ENCODE data around the gene DCAF8L2. TPM values are rescaled to one million over a fixed set of nuclear protein-coding genes. Genes with fewer than 3 reads are reported as not detected.

DCAF8L2 gene
- total and polyA plus RNA-seq, 2 experiments from 2014 or later = not detected

GRCh38 chrX:27598312-27598711, 8.2 kb downstream of the DCAF8L2 start:
- peak; percentile 9 for DNase-seq (ENCODE audit: low spot score)

More at GRCh38 chrX:27598312-27598711, 8.2 kb downstream of the DCAF8L2 start:
- no peak overlapping the region for H3K4me3 Mint-ChIP-seq
- no peaks in the 10 kb centered on the region for H4K20me1 ChIP-seq (replicated peaks; ENCODE audit: insufficient read depth)
- no peaks in the 10 kb centered on the region for H3K27me3 Mint-ChIP-seq (ENCODE audit: insufficient read depth, low read depth, poor library complexity)
- TF ChIP-seq ETS1 (IDR thresholded peaks at IDR 0.05) = no peak
- TF ChIP-seq, protein P1, sequence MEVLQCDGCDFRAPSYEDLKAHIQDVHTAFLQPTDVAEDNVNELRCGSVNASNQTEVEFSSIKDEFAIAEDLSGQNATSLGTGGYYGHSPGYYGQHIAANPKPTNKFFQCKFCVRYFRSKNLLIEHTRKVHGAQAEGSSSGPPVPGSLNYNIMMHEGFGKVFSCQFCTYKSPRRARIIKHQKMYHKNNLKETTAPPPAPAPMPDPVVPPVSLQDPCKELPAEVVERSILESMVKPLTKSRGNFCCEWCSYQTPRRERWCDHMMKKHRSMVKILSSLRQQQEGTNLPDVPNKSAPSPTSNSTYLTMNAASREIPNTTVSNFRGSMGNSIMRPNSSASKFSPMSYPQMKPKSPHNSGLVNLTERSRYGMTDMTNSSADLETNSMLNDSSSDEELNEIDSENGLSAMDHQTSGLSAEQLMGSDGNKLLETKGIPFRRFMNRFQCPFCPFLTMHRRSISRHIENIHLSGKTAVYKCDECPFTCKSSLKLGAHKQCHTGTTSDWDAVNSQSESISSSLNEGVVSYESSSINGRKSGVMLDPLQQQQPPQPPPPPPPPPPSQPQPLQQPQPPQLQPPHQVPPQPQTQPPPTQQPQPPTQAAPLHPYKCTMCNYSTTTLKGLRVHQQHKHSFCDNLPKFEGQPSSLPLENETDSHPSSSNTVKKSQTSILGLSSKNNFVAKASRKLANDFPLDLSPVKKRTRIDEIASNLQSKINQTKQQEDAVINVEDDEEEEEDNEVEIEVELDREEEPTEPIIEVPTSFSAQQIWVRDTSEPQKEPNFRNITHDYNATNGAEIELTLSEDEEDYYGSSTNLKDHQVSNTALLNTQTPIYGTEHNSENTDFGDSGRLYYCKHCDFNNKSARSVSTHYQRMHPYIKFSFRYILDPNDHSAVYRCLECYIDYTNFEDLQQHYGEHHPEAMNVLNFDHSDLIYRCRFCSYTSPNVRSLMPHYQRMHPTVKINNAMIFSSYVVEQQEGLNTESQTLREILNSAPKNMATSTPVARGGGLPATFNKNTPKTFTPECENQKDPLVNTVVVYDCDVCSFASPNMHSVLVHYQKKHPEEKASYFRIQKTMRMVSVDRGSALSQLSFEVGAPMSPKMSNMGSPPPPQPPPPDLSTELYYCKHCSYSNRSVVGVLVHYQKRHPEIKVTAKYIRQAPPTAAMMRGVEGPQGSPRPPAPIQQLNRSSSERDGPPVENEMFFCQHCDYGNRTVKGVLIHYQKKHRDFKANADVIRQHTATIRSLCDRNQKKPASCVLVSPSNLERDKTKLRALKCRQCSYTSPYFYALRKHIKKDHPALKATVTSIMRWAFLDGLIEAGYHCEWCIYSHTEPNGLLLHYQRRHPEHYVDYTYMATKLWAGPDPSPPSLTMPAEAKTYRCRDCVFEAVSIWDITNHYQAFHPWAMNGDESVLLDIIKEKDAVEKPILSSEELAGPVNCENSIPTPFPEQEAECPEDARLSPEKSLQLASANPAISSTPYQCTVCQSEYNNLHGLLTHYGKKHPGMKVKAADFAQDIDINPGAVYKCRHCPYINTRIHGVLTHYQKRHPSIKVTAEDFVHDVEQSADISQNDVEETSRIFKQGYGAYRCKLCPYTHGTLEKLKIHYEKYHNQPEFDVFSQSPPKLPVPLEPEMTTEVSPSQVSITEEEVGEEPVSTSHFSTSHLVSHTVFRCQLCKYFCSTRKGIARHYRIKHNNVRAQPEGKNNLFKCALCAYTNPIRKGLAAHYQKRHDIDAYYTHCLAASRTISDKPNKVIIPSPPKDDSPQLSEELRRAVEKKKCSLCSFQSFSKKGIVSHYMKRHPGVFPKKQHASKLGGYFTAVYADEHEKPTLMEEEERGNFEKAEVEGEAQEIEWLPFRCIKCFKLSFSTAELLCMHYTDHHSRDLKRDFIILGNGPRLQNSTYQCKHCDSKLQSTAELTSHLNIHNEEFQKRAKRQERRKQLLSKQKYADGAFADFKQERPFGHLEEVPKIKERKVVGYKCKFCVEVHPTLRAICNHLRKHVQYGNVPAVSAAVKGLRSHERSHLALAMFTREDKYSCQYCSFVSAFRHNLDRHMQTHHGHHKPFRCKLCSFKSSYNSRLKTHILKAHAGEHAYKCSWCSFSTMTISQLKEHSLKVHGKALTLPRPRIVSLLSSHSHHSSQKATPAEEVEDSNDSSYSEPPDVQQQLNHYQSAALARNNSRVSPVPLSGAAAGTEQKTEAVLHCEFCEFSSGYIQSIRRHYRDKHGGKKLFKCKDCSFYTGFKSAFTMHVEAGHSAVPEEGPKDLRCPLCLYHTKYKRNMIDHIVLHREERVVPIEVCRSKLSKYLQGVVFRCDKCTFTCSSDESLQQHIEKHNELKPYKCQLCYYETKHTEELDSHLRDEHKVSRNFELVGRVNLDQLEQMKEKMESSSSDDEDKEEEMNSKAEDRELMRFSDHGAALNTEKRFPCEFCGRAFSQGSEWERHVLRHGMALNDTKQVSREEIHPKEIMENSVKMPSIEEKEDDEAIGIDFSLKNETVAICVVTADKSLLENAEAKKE (CRISPR knock-in tag; IDR thresholded peaks at IDR 0.05) = no peak
- no peak for TF ChIP-seq EZH2phosphoT487 (IDR thresholded peaks at IDR 0.05; ENCODE audit: unreplicated experiment)
- TF ChIP-seq STAT1 (IDR thresholded peaks at IDR 0.05; ENCODE audit: unreplicated experiment) = no peak
- TF ChIP-seq, protein P2, sequence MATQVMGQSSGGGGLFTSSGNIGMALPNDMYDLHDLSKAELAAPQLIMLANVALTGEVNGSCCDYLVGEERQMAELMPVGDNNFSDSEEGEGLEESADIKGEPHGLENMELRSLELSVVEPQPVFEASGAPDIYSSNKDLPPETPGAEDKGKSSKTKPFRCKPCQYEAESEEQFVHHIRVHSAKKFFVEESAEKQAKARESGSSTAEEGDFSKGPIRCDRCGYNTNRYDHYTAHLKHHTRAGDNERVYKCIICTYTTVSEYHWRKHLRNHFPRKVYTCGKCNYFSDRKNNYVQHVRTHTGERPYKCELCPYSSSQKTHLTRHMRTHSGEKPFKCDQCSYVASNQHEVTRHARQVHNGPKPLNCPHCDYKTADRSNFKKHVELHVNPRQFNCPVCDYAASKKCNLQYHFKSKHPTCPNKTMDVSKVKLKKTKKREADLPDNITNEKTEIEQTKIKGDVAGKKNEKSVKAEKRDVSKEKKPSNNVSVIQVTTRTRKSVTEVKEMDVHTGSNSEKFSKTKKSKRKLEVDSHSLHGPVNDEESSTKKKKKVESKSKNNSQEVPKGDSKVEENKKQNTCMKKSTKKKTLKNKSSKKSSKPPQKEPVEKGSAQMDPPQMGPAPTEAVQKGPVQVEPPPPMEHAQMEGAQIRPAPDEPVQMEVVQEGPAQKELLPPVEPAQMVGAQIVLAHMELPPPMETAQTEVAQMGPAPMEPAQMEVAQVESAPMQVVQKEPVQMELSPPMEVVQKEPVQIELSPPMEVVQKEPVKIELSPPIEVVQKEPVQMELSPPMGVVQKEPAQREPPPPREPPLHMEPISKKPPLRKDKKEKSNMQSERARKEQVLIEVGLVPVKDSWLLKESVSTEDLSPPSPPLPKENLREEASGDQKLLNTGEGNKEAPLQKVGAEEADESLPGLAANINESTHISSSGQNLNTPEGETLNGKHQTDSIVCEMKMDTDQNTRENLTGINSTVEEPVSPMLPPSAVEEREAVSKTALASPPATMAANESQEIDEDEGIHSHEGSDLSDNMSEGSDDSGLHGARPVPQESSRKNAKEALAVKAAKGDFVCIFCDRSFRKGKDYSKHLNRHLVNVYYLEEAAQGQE (IDR thresholded peaks at IDR 0.05; ENCODE audit: unreplicated experiment) = no peak
- no peak for TF ChIP-seq NANOG (IDR thresholded peaks at IDR 0.05; ENCODE audit: borderline replicate concordance)
- no peak for TF ChIP-seq ZNF331 (CRISPR knock-in tag; IDR thresholded peaks at IDR 0.05; ENCODE audit: low read depth)
- no peak for TF ChIP-seq ZNF114 (CRISPR knock-in tag; IDR thresholded peaks at IDR 0.05)
- no peak for TF ChIP-seq CREB1 (CRISPR knock-in tag; IDR thresholded peaks at IDR 0.05; ENCODE audit: low read depth)
- no peak for TF ChIP-seq POLR2AphosphoS5 (IDR thresholded peaks at IDR 0.05; ENCODE audit: low read depth)
- TF ChIP-seq EZH2 (IDR thresholded peaks at IDR 0.05; ENCODE audit: low read depth, unreplicated experiment) = no peak
- TF ChIP-seq, protein P3, sequence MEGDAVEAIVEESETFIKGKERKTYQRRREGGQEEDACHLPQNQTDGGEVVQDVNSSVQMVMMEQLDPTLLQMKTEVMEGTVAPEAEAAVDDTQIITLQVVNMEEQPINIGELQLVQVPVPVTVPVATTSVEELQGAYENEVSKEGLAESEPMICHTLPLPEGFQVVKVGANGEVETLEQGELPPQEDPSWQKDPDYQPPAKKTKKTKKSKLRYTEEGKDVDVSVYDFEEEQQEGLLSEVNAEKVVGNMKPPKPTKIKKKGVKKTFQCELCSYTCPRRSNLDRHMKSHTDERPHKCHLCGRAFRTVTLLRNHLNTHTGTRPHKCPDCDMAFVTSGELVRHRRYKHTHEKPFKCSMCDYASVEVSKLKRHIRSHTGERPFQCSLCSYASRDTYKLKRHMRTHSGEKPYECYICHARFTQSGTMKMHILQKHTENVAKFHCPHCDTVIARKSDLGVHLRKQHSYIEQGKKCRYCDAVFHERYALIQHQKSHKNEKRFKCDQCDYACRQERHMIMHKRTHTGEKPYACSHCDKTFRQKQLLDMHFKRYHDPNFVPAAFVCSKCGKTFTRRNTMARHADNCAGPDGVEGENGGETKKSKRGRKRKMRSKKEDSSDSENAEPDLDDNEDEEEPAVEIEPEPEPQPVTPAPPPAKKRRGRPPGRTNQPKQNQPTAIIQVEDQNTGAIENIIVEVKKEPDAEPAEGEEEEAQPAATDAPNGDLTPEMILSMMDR (conservative IDR thresholded peaks at IDR 0.05; ENCODE audit: low read depth in 2 of 2) = no peak
- no peak for ATAC-seq
- no peak overlapping the region for H3K4me2 ChIP-seq
- H2AFZ ChIP-seq = no peak overlapping the region
- H3K4me3 ChIP-seq = no peak overlapping the region
- H3K27ac ChIP-seq (ENCODE audit: low read depth) = no peak overlapping the region
- H3K4me1 ChIP-seq (ENCODE audit: insufficient read depth) = no peaks in the 10 kb centered on the region
- no peaks in the 10 kb centered on the region for H3K27me3 ChIP-seq (ENCODE audit: insufficient read depth)
- H3K36me3 Mint-ChIP-seq (ENCODE audit: low read depth) = no peaks in the 10 kb centered on the region
- no peaks in the 10 kb centered on the region for H3K79me2 ChIP-seq (replicated peaks; ENCODE audit: insufficient read depth)
- H3K4me1 Mint-ChIP-seq = no peaks in the 10 kb centered on the region
- H3K9me3 Mint-ChIP-seq = no peaks in the 10 kb centered on the region
- no peaks in the 10 kb centered on the region for H3F3A ChIP-seq (replicated peaks; ENCODE audit: low read depth)
- no peak overlapping the region for H3K27ac Mint-ChIP-seq
- no peaks in the 10 kb centered on the region for H3K9me2 ChIP-seq (ENCODE audit: insufficient read depth)
- H3K36me3 ChIP-seq (ENCODE audit: insufficient read depth) = no peaks in the 10 kb centered on the region
